Retina (tissue), 1 donor: ENCODE measurements around the gene ACTC1.
"Not testable (repeated sequence)": the region's sequence is repeated elsewhere in the genome, so short reads cannot be mapped to it uniquely, and the experiment has no call there.

Source experiments
- DNase-seq: peaks from one replicate; pipeline ENCODE4 v3.0.0-alpha.2; 2016

ACTC1 gene

GRCh38 chr15:34795267-34796081 is at the start of gene ACTC1:
Gene ACTC1 (minus strand): TSS chr15:34795549. CDS start chr15:34794808, 741 bp downstream.
- DNase-seq: peak; percentile 67

DNA sequence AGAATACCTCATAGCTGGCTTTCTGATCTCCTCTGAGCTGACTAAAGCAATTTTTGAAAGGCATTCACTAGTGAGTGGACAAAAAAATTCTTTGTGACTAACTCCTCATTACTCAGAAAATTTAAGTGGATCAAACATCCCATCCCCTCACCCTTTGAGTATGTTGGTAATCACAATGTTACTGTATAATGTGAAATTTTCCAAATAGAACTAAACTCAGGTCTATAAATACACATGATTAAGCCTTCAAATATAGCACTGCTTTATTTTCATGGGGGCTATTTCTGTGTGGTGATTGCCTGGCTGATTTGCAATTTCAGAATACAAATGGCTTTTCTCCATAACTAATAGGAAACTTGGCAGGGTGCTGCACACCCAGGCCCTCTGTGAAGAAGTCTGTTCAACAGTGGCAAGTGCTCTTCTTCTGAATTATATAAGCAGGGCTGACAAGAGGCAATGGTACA is 45.9 kb upstream of the ACTC1 start:
- no peak for DNase-seq

GRCh38 chr15:34838282-34838681 is 42.9 kb upstream of the ACTC1 start:
- no peak for DNase-seq

DNA sequence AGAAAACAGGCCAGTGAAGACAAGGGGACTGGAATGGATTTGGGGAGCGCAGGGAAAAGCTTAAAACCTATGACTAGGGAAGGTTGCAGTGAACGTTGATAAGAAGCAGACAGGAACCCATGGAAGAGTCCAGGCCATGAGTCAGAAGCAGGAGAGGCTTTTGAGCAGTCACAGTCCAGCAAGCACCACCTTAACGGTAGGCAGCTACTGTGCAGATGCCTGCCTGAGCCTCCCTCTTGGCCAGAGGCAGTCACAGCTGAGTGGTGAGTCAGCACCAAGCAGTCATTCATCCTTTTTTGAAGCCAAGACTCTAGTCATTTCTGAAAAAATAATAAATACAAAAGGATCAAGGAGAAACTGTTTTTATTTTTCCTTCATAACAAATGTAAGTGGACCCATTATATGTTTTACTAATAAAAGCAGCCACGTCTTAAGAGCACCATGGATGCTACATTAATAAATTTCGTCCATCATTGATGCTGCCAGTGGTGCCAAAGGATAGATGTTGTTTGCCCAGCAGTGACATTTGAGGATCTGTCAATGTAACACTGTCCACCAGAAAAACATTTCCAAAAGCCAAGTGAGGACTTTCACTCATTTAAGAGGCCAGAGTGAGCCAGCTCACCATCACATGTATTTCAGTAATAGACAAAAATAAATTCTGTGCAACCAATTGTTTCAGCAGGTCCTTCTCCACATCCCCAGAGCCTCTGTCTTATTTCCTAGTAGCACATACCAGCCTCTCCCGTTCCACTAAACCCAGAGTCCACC is 42.1 kb upstream of the ACTC1 start:
- DNase-seq: no peak

DNA sequence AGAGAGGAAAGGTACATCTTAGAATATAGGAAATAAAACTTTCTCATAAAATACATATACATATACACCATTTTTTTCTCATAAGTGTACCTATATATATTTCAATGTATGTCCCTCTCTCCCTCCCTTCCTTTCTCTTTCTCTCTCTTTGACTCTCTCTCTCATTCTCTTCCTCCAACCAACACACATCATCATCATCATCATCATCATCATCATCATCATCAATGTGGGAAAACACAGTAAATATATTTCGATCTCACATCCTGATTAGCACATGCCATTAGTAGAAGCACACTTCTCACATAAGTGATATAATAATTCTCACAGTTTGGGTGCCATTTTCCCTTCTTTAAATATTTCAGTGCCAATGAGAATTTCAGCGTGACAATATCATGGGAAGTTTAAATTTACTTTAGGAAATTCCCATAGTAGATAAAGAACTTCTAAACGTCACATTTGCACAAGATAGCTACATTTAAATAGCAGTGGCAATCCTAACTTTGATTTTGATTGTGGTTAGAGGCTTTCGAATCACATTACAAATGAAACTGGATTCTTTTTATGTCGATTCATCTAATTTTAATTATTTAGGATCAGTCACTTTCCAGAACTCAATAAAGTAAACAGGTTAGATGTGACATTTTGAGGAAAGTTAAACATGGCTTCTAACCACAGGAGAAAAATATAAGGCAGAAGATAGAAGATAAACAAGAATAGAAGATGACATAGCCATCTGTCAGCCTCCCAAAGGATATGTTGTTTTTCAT is 33.0 kb upstream of the ACTC1 start:
- DNase-seq: no peak

- DNase-seq: peak; percentile 6
These were observed 26.5 kb upstream of the ACTC1 start for GRCh38 chr15:34821831-34822230.

- no peak for DNase-seq
These were observed 24.8 kb upstream of the ACTC1 start for GRCh38 chr15:34820110-34820509.

DNA sequence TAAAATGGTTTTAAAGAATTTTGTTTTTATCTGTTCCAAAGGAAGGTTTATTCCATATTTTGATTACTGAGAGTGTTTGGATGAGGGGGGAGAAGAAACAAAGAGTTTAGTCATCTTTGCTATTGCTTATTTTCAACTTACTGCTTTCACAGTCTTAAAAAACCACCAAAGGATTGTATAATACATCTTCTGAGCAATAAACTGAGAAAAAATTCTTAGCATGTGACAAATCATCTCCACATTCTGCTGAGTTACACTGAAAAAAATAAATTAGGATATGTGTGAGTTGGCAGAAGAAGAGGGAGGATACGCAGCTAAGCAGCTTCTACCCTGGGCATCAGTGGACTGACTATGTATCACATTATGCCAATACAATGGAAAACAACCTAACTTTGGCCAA is 23.2 kb upstream of the ACTC1 start:
- no peak for DNase-seq

DNA sequence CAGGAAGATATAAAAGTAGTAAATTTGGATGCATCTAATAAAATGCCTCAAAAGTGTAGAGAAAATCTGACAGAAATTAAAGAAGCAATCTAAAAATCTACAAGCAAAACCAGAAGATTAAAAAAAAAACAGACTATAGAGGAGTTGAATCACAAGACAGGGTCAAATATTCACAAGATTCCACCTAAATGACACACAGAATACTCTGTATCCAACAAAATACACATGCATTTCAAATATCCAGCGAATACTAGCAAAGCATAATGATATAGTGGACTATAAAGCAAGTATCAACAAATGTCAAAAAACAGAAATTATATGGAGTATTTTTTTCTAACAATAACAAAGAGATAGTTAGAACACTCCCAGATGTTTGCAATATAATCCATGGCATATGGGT is 20.5 kb upstream of the ACTC1 start:
- no peak for DNase-seq

DNA sequence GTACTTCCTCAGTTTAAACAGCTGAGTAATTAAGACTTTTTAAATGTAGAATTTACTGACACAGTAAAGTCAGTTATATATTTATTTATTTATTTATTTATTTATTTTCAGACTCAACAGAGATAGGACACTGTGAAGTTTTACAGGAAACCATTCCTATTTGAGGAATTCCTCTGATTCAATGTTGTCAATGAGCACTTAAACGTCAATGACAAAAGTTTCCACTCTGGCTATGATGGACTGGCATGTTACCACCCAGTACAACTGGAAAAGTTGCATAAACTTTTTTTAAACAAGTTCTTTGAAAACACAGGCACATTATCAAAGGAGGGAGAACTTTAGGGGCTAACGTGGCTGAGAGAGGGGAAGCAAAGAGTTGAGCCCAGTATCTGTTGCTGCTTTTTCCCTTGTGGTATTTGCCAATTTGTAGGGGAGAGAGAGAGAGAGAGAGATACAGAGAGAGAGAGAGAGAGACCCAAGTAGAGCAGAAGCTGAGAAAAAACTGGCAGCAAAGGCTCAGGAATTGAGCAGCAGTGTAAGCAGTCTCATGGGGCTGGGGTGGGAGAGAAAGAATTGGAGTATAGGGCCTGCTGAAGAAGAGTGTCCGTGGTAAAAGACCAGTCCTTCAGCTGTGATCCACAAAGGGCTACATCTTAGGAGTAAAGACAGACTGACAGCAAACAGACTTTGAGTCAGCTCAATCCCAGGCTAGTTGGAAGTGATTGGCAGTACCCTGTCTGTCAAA is 18.3 kb upstream of the ACTC1 start:
- DNase-seq: no peak

DNA sequence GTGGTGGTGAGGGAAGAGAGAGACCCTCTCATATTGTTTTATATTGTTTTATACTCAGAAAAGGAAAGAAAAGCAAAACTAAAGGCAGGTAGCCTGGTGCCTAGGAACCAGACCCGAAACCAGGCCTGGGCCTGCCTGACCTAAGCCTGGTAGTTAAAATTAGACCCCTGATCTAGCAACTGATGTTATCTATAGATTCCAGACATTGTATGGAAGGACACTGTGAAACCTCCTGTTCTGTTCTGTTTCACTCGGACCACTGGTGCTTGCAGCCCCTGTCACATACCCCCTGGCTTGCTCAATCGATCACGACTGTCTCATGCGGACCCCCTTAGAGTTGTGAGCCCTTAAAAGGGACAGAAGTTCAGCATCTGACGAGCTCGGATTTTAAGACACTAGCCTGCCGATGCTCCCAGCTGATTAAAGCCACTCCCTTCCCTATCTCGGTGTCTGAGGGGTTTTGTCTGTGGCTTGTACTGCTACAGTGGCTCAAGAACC is 17.6 kb upstream of the ACTC1 start:
- not testable (repeated sequence) for DNase-seq

DNA sequence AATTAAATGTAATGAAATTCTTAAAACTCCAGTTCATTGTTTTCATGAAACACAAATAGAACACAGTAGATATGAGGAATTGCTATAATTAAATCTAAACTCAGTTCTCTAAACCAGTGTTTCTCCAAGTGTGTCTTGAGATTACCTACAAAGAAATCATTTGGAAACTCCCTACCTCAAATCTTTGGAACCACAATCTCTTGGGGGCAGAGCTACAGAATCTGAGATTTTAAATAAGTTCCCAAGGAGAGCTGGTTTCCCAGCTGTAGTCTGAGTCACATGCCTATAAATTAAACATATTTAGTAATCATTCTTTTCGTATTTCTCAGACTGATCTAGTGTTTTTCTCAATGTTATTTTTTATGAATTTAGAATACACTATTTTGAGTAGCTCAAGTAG is 17.0 kb upstream of the ACTC1 start:
- DNase-seq: no peak

GRCh38 chr15:34810443-34811129 is 15.2 kb upstream of the ACTC1 start:
- DNase-seq: no peak

DNA sequence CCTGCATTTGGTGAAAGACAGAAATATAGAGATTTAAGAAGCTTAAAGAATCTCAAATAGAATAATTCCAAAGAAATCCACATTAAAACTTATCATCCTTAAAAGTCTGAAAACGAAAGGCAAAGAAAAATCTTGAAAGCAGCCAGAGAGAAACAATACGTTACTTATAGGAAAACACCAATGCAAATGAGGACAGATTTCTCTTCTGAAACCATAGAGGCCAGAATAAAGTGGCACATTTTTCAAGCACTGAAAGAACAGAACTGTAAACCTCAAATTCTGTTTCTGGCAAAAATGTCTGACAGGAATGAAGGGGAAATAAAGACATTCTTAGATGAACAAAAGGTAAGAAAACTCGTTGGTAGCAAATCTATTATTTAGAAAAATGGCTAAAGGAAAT is 13.8 kb upstream of the ACTC1 start:
- DNase-seq: no peak

GRCh38 chr15:34808016-34808415 is 12.7 kb upstream of the ACTC1 start:
- no peak for DNase-seq

DNA sequence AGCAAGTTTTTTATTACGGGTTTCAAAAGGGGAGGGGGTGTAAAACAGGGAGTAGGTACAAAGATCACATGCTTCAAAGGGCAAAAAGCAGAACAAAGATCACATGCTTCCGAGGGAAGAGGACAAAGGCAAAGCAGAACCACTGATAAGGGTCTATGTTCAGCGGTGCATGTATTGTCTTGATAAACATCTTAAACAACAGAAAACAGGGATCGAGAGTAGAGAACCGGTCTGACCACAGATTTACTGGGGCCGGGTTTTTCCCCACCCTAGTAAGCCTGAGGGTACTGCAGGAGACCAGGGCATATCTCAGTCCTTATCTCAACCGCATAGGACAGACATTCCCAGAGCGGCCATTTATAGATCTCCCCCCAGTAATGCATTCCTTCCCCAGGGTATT is 11.9 kb upstream of the ACTC1 start:
- DNase-seq: not testable (repeated sequence)

- DNase-seq: no peak
These were observed 9.4 kb upstream of the ACTC1 start for GRCh38 chr15:34804776-34805175.

- no peak for DNase-seq
These were observed 8.8 kb upstream of the ACTC1 start for GRCh38 chr15:34804113-34804512.

GRCh38 chr15:34802803-34803750 is 7.7 kb upstream of the ACTC1 start:
- no peak for DNase-seq

DNA sequence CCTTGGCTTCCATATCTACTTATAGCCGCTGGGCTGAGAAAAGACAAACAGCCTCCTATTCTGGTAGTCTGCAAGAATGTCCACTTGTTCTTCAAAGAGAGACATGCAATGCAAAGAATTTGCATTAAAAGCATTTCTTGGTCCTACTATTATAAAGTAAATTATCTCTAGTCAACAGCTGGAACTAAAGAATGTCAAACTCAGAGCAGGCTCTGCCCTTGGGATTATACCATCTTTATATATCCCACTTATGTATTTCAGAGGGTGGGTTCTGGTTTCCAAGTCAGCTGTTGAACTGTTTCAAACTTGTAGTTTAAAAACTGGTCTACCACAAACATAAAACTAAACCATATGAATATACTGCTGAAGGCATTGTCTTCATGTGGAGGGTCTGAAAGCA is 7.0 kb upstream of the ACTC1 start:
- DNase-seq: no peak
